ENCODE results near the gene UBXN10.
"Not testable (repeated sequence)": the region's sequence is repeated elsewhere in the genome, so short reads cannot be mapped to it uniquely, and the experiment has no call there.

UBXN10 gene

DNA sequence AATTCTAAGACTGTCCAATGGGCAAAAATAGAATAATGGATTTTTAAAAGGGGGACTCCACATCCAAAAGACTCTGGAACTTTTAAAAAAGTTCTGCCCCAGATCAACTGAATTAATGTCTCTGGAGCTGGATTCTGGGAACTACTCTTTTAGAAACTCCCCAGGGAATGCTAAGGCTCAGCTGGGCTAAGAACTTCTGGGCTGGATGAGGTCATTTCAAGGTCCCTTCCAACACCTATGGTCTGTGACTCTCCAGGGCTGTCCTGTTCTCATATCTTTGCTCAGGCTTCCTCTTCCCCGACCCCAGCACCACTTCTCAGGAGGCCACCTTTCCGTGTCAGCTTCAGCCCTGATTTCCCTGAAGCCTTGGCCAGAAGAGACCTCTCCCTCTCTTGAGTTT lies 13.9 kb downstream of the UBXN10 start:
- DNase-seq (ENCODE audit: low read depth in 4 of 4, low spot score in 1 of 4), result no peak

DNA sequence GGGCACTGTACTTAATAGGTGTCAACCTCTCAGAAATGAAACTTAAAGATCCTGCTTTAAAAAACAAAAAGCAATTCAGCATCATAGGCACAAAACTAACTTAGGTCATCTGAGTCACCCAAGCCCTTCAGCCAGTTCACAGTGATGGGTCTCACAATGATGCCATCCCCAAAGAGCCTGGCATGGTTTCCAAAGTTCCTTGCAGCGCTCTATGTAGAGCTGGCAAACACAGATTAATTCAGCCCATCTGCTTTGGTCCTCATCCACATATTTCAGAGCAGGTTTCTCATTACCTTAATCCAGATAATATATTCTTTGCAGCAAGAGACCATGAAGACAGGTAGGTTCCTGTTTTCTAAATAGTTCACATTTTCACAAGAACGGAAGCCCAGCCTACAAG lies 15.1 kb downstream of the UBXN10 start:
- no peak for DNase-seq (ENCODE audit: low read depth in 4 of 4, low spot score in 1 of 4)

DNA sequence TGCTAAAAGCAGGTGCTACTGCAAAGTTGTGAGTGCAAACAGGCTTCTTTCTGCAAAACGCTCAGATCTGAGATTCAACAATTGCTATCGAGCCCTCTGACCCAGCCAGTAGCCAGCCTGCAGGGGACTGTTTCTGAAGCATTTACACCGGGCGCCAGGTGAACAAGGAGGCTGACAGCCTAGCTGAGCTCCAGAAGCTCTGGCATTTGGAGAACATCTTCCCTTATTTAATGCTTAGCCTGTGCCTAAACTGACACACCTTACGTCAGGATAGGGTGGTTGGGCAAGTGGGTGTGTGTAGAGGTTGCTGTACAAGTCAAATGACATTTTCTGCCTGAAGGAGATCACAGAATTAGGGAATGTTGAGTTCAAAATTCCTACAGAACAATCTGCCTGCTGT lies 16.3 kb downstream of the UBXN10 start:
- DNase-seq (ENCODE audit: low read depth in 4 of 4, low spot score in 1 of 4), result no peak

DNA sequence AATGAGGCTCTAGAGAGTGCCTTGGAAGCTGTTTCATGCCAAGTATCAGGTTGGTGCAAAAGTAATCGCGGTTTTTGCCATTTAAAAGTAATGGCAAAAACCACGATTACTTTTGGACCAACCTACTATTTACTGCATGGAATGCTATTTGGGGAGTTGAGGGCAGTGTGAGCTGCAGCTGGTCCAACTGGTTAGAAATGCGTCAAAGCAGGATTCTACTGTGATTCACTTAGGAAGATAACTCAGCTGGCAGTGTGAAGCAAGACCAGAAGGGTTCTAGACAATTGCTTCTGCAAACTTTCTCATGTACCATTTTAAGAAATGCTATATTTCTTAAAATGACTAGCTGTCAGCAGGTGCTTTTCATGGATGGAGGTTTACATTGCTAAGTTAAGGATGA lies 21.6 kb downstream of the UBXN10 start:
- DNase-seq (ENCODE audit: low read depth in 4 of 4, low spot score in 1 of 4), result no peak

DNA sequence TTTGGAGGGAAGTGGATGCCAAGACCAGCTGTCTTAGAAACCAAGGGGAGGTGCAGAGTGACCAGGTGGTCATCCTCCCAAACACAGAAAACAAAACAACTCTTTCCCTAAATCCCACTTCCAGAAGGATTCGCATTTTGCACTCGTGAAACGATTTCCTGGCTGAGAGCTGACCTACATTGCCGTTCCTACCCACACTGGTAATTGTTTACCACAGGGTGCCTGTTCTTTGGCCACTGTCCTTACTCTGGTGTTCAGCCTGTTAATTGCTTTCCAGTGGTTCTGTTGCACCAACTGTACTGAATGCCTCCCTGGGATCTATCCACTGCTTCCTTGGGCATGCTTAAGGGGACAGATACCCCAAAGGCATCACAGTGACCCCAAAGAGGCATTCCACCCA lies 23.6 kb downstream of the UBXN10 start:
- no peak for DNase-seq (ENCODE audit: low read depth in 4 of 4, low spot score in 1 of 4)

DNA sequence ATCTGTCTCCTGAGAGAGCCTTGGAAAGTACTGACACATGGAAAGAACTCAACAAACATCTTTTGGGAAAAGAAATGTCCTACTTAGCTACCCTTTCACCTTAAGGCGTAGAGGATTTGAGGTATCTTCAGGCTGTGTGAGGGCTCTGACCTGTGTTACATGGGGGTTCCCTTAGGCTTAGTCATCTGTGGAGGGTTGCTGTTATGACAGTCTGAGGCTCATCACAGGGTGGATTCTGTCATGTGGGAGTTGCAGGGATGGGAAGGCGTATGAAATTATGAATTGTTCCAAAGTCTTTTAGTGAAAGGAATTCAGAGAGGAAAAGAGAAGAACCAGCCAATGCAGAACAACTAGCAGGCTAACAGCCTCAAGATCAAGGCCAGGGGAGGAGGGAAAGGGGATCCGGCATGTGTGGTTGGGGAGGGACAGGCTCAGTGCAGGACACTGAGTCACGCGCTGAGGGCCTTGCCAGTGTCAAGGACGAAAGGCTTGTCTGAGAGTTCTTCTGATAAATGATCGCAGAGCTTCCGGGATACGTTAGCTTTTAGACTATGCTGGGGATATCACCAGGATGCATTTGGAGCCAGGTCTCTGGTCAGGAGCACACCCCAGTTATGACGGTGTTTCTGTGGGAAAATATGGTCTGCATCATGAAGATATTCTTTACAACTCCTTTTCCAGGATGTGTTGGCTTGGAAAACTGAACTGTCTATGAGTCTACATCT lies 25.0 kb downstream of the UBXN10 start:
- no peak for DNase-seq (ENCODE audit: low read depth in 4 of 4, low spot score in 1 of 4)

DNA sequence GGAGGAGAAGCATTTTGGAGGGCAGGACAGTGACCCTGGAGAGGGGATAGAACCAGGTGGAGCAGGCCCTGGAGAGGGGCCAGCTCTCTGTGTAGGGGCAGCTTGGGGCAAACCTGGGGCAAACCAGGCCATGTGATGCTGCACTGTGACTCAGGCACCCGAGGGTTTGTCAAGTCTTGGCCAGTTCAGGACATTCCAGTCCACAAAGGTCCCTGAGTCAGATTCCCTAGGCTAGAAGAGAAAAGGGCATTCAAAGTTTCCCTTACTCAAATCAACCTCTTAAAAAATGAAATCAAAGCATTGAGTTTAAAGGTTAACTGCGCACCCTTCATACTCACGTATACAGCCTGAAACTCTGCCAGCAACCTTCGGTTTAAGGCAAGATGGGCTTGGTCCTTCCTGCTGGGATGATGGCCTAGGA lies 25.6 kb downstream of the UBXN10 start:
- no peak for DNase-seq (ENCODE audit: low read depth in 4 of 4, low spot score in 1 of 4)

DNA sequence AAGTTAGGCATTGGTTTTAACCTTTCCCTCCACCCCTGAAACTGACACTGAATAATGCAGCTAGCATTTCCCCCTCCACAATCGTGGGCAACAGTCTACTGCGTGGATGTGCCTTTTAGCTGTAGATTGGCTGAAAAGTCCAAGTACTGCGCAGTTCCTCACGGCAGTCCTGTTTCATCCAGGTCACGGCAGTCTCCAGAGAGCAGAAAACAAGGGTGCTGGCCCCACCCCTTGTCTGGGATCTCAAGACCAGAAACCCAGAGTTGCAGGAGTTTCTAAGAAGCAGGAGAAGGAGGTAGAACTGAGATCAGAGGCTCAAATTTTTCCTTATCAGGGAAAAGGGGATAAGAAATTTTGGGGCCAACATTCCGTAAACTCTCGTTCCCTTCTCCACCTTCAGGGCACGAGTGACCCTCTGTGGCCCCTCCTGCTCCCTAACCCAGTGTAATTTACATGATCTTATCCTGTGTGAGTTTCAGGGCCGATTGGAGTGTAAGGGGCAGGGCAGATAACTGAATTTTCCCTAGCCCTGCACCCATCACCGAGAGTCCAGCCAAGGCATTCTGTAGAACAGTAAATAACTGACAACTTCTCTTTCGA lies 26.3 kb downstream of the UBXN10 start:
- no peak for DNase-seq (ENCODE audit: low read depth in 4 of 4, low spot score in 1 of 4)

DNA sequence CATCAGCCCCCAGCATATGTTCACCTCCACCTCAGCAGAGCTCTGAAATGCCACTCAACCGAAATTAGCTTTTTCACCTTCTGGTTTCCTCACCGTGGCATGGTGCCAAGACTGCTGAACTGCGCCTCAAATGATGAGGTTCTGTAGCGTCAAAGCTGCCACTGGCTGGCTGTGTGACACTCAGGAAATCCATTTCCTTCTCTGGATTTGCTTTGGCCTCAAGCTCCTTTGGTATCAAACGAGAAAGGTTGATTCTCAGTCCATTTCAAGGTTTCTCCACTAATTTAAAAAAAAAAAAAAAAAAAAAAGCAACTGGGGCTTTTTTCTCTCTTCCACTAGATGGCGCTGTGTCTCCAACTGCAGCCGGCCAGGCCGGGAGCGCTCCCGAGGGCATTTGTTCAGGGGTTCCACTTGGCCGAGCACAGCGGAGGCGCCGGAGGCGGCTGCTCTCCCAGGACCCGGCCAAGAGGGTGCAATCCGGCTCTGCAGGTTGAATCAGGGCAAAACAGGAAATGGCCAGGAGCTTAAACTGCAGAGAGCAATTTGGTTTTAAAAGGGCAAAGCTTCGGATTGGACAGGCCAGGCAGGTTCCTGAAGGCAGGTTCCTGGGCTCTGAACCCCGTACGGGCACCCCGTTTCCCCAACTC lies 26.9 kb downstream of the UBXN10 start:
- DNase-seq (ENCODE audit: low read depth in 4 of 4, low spot score in 1 of 4), result peak; percentile 13 to 28 (median 21)

DNA sequence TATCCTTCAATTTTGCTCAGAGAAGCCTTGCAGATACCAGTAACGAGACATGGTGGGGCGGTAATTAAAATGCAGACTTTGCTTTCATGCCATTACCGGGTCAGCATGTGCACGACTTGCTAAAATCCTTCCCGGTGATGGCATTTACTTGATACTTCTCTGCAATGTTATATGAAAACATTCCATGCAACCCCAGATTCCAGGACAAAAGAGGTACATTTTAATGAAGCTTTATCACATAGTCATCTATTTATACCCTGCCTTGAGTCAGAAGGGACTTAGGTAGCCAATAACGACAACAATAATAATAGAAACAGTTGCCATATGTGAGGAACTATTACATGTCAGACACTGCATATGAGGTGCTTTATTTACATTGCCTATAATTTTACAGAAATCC lies 29.8 kb downstream of the UBXN10 start:
- no peak for DNase-seq (ENCODE audit: low read depth in 4 of 4, low spot score in 1 of 4)

DNA sequence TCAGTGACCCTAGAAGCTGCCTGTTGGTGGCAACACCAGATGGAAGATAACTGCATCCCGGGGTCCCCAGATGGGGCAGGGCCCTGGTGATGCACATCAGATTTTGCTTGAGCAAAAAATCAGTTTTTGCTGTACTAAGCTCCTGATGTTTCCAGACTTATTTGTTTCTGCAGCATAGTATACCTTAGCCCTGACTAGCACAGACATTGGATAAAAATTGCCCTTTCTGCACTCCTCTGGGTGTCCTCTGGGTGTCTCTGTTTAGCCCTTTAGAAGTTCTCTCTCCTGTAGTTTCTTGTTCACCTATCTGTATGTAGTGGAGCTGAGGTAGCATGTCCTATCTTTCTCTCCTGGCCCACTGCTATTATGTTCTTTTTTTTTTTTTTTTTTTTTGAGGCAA lies 30.7 kb downstream of the UBXN10 start:
- no peak for DNase-seq (ENCODE audit: low read depth in 4 of 4, low spot score in 1 of 4)

DNA sequence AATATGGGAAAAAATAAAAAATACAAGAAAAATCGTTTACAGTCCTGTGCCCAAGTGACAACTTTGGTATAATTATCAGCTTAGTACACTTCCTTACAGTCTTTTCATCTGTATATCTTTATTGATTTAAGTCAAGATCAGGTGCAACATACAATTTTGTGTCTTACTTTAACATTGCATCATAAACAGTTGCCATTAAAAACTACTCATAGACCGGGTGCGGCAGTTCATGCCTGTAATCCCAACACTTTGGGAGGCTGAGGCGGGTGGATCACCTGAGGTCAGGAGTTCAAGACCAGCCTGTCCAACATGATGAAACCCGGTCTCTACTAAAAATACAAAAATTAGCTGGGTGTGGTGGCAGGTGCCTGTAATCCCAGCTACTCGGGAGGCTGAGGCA lies 33.2 kb downstream of the UBXN10 start:
- not testable (repeated sequence) for DNase-seq (ENCODE audit: low read depth in 4 of 4, low spot score in 1 of 4)

DNA sequence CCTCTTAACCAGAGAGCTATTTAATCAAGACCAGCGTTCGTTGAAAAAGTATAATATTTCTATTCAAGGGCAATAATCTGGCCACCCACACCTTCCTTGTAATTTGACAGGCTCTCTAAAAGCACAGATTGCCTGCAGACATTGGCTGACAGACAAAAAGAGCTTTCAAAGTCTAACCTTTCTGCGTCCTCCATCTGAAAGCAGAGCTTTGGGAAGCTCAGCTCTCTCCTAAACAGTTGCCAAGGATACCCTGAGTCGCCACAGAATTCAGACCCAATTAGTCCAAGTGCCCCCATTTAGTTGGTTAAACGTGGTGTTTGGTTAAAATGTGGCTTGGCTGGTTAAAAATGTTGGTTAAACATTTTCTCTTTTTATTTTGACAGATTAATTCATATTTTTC lies 34.1 kb downstream of the UBXN10 start:
- no peak for DNase-seq (ENCODE audit: low read depth in 4 of 4, low spot score in 1 of 4)

DNA sequence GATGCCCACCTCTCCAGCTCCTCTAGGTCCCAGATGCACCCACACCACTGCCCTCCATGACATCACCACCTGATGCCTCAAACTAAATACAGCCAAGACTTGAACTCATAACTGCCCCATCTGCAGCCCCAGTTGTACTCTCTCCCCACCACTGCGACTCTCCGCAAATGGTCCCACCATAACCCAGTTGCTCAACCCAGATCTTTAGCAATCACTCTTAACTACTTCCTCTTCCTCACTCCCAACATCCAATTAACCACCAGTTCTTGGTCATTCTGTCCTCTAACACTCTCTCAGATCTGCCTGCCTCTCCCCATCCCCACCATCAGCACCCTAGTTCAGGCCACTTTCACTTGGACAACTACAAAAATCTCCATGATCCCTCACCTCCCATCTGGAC lies 37.2 kb downstream of the UBXN10 start:
- no peak for DNase-seq (ENCODE audit: low read depth in 4 of 4, low spot score in 1 of 4)

DNA sequence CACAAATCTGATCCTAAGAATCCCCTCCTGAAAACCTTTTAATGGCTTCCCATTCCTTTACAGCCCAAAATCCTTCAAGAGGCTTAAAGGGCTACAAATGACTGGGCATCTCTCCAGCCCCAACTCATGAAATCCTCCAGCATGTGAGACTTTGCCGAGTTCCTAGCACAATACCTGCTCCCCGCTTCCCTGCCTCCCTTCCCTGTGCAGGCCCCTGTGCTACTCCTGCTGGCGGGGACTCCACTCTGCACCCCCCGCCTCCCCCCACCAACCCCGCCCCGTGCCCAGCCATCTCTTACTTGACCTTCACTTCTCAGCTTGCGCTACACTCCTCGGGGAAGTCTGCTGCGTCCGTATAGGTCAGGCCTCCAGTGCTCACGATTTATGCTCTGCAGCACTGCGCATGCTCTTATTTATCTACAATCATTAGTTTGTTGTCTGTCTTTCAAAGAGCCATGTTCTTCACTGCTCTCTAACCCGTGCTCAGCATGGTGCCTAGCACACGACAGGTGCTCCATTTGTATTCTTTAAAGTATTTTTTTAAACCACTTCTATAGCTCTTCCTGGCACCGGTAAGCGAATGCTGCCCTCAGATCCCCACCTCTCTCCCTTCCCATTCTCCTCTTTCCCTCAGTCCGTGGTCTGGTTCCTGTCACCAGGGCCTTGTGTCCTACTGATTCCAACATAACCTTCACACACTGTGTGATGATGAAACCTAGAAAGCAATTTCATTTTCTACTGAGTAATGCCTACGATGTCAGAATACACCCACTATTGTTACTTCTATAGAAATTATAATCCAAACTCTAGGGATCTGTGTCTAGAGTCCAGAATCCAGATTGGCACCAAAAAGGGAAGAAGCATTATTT lies 37.9 kb downstream of the UBXN10 start:
- DNase-seq (ENCODE audit: low read depth in 4 of 4, low spot score in 1 of 4), result no peak

DNA sequence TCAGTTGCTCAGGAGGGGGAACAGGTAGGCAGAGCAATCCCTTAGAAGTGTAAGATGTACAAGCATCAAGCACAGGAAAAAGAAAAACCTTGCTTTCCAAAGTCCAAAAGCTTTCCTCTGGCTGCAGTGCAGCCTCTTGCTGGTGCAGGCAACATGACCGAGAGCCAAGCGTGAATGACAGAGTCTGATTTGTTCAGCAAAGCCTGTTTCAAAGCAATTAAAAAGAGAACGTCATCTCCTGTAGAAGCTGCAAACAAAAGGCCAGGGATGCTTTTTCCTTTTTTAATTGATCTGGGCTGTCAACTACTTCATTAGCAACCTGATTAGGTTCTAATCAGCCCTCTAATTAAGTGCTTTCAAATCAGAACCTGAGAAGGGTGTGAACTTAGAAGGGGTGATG lies 38.6 kb downstream of the UBXN10 start:
- no peak for DNase-seq (ENCODE audit: low read depth in 4 of 4, low spot score in 1 of 4)

DNA sequence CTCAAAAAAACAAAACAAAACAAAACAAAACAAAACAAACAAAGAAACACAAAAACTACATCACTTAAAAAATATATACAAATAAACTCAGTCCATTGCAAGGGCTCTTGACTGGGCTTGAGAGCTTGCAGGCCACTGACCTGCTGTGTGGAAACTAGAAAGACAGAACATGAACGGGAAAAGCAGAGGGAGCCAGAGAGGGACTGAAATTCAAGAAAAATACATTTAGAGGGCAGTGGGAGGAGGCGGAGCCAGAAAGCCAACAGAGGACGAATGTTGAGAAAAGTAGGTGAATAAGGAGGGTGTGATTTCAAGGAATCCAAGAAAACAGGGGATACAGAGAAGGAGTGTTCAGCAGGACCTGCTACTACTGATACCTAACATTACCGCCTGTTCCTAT lies 41.8 kb downstream of the UBXN10 start:
- no peak for DNase-seq (ENCODE audit: low read depth in 4 of 4, low spot score in 1 of 4)

DNA sequence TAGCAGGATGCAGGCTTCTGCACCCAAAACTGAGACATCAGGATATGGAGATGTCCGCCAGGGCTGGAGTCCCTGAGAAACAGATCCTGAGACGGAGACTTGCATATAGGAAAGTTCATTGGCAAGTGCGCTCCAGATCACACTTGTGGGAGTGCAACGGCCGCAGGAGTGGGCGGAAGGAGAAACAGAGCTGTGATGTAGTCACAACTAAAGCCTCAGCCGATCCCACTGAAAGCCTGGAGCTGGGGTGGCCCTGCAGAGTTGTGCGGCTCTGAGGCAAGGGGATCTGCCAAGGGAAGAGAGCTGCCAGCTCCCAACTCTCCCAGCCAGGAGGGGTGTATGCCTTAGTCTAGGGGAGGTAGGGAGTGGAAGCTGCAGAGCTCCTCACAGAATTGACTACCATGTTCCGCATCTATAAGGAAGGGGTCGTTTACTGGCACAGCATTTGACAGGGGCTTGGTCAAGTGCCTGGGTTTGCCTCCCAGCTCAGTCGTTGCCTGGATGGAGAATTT lies 42.5 kb downstream of the UBXN10 start:
- DNase-seq (ENCODE audit: low read depth in 4 of 4, low spot score in 1 of 4), result no peak

DNA sequence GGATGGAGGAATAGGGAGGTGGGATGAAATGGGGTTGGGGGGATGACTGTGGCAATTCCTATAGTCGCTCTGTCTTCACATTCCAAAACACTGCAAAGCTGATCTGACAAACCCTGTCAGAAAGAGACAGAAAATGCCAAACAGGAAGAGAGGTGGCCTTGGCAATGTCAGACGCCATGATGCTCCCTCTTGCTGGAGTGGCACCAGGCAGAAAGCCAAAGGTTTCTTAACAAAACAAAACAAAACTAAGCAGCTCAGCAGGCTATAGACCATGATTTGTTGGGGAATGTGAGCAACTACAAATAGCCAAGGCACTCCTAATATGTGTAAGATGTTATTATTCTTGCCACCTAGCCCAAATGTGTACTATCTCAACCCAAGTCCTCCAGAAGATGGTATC lies 43.3 kb downstream of the UBXN10 start:
- no peak for DNase-seq (ENCODE audit: low read depth in 4 of 4, low spot score in 1 of 4)

DNA sequence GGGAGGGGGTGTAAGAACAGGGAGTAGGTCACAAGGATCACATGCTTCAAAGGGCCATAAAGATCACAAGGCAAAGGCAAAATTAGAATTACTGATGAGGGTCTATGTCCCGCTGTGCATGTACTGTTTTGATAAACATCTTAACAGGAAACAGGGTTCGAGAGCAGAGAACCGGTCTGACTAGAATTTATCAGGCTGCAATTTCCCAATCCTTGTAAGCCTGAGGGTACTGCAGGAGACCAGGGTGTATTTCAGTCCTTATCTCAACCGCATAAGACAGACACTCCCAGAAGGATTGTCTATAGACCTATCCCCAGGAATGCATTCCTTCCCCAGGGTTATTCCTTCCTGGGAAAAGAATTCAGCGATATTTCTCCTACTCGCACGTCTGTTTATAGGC lies 46.7 kb downstream of the UBXN10 start:
- not testable (repeated sequence) for DNase-seq (ENCODE audit: low read depth in 4 of 4, low spot score in 1 of 4)

DNA sequence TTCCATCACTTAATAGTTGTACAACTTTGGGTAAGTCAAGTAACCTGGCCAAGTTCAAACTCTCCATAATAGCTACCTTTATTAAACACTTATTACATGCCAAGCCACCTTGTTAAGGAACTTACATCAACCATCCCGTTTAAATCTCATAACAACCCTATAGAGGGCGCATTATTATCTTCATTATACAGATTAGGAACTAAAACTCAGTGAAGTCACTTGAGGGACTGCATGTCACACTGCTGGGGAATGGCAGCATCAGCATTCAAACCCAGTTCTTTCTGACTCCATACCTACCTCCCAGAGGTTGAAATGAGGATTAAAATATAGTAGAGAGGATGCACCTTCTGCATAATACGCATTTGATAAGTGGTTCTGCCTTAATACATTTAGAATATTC lies 47.5 kb downstream of the UBXN10 start:
- DNase-seq (ENCODE audit: low read depth in 4 of 4, low spot score in 1 of 4), result no peak

DNA sequence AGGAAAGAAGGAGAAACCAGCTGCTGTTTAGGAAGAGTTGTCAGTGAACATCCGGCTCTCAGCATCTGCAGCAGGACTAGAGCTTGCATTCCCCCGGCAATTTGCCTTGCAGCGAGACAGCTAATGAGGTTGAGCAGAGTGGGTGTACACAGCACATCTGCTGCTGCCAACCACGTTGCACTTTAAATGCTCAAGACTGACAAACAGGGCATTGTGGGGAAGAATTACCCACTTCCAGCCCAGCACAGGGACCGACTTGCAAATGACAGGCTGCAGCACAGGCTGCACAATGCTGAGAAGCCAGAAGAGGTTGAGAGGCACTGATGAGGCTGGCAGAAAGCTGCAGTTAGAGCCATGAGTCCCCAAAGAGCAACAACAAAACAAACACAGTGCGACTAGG lies 48.0 kb downstream of the UBXN10 start:
- no peak for DNase-seq (ENCODE audit: low read depth in 4 of 4, low spot score in 1 of 4)
